ENCODE data around the gene TSKU.
A peak's percentile ranks its signal among the peaks of the same experiment; 100 is the strongest.
"Not testable (repeated sequence)": the region's sequence is repeated elsewhere in the genome, so short reads cannot be mapped to it uniquely, and the experiment has no call there.

TSKU gene

DNA sequence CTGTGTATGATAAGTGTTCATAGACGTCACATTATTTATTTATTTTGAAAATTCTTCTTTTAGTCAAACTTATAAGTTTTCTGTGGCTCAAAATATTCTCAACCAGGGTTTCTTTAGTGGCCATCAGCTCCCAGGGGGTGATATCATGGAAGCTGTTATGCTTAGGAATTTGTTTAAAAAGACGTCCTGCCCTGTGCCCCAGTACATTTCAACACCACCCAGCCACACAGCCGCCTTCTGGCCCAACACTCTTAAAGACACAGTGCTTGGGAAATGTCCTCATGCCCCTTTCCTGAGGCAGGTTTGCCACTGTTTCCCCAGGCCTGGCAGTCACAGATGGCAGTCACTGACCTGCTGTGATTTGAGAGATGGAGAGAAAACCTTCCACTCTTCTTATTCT is 19.9 kb downstream of the TSKU start:
- no peak for DNase-seq

DNA sequence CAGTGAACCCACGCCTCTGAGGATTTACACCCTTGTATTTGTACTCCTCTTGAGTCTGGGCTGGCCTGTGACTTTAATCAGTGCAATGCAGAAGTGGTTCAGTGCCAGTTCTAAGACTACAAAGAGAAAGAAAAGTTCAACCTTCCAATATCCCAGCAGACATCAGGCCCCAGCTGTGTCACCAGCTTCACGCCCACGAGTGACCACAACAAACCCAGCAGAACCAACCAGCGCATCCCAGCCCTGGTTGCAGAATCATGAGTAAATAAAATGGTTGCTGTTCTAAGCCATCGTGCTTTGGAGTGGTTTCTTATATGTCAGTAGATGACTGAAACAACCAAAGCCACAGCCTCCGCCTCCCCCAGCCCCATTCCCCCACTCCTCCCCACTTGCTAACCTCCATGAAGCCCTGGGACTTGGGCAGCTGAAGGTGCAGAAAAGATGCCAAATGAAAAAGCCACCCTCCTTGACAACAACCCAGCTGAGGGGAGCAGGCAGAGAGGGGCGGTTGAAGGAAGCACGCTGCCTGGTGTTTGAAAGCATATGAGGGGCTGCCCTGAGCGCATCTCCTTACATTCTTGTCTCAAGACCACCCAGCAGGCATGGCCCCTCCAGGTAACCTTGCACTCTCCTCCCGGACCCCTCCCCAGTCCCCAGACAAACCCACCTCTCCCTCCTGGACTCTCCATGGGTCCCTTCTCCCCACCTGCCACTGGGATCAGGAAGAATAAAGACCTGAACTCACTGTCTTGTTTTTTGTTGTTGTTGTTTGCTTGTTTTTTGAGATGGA is 20.9 kb downstream of the TSKU start:
- no peak for DNase-seq

DNA sequence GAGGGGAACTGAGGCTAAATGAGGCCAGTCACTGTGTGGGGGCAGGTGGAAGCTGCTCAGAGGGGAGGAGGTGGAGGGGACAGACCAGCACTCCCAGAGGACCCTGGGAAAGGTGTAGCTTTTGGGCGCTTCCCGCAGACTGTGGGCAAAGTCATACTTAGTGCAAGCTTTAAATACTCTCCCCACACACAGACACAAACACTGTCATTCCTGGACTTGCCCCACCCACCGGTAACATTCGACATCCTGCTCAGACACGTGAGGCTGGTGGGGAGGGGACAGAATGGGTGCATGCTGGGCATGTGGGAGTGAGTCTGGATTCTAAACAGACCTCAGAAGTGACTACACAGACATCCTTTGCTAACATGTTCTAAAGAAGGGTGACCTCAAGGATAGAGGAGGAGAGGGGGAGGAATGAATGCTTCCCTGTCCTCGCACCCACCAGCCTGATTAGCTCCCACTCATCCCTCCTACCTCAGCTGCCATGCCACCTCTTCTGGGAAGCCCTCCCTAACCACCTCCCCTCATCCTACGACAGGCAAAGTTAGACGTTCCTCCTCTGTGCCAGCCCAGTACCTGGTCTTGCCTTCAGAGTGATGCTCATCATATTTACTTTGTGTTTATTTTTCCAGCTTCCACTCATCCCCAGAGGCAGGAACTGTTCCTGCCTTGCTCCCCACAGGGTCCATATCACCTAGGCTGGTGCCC is 22.2 kb downstream of the TSKU start:
- DNase-seq: no peak

- no peak for DNase-seq
These were observed 23.0 kb downstream of the TSKU start for GRCh38 chr11:76806131-76806530.

DNA sequence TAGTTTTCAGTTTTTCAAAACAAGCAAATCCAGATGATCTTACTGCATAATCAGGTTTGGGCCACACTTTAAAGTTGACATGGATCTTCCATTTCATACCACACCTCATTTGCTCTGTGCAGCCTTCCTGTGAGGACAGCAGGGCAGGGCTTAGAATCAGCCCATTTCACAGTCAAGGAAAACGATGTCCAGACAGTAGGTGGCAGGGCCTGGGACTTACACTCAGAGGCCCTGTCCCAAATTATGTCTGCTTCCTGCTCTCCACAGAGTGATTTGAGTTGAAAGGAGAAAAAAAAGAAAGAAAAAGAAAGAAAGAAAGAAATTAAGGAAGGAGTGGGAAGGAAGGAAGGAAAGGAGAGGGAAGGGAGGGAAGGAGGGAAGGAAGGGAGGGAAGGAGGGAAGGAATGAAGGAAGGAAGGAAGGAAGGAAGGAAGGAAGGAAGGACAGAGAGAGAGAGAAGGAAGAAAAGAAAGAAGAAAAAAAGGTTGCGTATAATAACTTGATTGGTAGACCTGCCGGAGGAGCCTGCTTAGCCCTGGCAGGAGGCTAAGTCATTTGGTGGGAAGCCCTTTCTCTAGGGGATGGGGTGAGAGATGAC is 23.6 kb downstream of the TSKU start:
- no peak for DNase-seq

GRCh38 chr11:76807206-76807875 is 24.2 kb downstream of the TSKU start:
- DNase-seq: peak; percentile 77

DNA sequence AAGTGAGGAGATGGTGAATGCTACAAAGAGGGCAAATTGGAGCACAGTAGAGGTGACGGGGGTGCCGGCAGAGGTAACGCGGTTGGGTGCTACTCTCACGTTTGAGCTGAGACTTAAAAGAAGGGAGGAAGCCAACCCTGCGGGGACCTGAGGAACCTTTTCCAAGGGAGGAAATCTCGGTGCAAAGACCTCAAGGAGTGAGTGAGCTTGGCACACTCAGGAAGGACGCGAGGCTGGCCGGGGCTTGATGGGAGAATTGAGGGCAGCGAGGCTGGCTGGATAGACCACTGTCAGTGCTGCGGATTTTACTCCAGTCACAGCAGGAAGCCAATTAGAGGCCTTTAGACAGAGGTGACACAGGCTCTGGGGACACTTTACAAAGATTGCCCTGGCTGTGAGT is 25.0 kb downstream of the TSKU start:
- DNase-seq: no peak

- no peak for DNase-seq
These were observed 25.8 kb downstream of the TSKU start for GRCh38 chr11:76808996-76809395.

- no peak for DNase-seq
These were observed 27.1 kb downstream of the TSKU start for GRCh38 chr11:76810151-76810853.

- DNase-seq: no peak
These were observed 28.1 kb downstream of the TSKU start for GRCh38 chr11:76811259-76811658.

- no peak for DNase-seq
These were observed 31.3 kb downstream of the TSKU start for GRCh38 chr11:76814414-76814813.

DNA sequence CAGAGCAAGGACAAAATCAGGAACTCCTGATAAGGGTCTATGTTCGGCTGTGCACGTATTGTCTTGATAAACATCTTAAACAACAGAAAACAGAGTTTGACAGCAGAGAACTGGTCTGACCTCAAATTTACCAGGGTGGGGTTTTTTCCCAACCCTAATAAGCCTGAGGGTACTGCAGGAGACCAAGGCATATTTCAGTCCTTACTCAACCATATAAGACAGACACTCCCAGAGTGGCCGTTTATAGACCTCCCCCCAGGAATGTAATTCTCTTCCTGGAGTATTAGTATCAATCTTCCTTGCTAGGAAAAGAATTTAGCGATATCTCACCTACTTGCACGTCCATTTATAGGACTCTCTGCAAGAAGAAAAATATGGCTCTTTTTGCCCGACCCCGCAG is 32.5 kb downstream of the TSKU start:
- not testable (repeated sequence) for DNase-seq

- no peak for DNase-seq
These were observed 37.0 kb downstream of the TSKU start for GRCh38 chr11:76820184-76820566.

GRCh38 chr11:76821396-76821795 is 38.2 kb downstream of the TSKU start:
- not testable (repeated sequence) for DNase-seq

GRCh38 chr11:76822406-76822805 is 39.2 kb downstream of the TSKU start:
- no peak for DNase-seq

DNA sequence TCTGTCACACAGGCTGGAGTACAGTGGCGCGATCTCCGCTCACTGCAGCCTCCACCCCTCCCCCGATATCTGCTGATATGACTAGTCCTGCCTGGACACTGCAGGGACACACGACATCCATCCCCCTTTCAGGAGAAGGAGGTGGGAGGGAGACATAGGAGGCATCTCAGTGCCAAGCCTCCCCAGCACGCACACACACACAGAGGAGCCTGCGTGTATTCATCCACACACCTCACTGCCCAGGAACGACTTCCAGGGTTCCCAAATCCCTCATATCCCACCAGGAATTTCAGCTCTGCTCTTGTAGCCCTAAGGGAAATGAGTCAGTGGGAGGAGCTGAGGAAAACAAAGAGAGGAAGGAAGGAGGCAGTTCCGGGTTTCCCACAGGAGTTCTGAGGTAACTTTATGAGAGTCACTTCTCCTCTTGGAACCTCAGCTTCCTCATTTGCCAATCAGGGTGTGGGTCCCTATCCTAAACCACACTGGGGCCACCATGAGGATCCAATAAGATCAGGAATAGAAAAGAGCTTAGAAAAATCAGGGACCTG is 40.4 kb downstream of the TSKU start:
- DNase-seq: no peak

- DNase-seq: no peak
These were observed 41.2 kb downstream of the TSKU start for GRCh38 chr11:76824083-76824939.

DNA sequence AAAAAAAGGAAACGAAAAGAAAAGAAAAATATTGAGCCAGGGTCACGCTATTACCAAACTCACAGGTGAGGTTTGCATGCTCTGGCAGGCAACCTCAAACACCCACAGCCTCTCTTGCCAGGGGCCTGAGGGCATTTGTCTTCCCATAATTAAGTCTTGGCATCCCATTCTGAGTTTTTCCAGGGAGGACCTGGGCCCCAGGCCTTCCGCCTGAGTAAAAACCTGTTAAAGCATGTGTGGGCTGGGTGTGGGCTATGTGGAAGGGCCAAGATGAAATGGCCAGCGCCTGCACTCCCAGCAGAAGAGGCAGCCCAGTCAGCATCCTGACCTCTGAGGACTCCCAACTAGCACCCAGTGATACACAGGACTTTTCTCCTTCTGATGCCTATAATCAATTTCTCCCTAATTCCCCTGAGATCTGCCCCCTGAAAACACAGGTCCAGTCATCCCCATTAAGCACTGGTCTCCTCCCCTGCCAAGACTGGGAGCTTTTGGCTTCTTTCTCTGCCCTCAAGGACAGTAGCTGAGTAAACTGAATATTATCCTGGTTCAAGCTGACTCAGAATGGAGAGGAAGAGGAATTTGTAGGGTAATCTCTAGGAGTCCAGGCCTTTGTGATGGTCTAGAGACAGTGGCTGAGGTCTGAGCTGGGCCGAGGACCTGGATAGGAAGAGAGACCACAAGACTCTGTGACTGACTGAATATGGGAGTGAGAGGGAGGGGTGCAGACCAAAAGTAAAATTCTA is 42.0 kb downstream of the TSKU start:
- DNase-seq: no peak

DNA sequence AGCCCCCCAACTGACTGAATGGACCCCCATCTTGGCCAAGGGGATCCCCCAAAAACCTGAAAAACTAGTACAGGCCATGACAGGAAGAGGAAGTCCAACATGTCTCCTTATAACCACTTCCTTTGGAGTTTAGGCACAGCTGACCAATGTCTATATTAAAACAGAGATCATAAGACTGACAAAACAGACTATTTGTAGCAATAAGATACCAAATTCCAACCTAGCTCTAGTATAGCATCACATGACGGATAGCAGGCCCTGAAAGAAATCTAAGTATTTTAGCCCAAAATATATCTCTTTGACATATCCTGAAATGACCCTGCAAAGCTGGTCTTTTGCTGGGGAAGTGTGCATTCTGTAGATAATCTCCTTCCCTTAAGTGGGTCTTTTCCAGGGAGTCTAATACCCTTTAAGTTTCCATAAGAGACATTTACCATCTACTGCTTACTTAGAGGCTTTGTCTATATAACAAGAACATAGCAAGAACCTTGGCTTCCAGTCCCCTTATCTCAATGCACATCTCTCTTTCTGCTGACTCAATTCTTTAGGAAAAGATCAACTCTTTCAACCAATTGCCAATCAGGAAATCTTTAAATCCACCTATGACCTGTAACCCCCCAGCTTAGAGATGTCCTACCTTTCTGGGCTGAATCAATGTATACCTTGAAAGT is 42.7 kb downstream of the TSKU start:
- no peak for DNase-seq

DNA sequence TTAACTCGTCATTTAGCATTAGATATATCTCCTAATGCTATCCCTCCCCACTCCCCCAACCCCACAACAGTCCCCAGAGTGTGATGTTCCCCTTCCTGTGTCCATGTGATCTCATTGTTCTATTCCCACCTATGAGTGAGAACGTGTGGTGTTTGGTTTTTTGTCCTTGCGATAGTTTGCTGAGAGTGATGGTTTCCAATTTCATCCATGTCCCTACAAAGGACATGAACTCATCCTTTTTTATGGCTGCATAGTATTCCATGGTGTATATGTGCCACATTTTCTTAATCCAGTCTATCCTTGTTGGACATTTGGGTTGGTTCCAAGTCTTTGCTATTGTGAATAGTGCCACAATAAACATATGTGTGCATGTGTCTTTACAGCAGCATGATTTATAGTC is 43.4 kb downstream of the TSKU start:
- DNase-seq: not testable (repeated sequence)

All from NCI-H510A treated with DMSO at 0.1 percent for 48 hours (cell line).